T-helper 1 cell treated with Interleukin-12 subunit alpha and Interleukin-12 subunit beta and Interleukin-4 antibody, amounts not matched to agents 30 ng/mL and 1 ng/mL, for 36 hours (primary cell): ENCODE measurements around the gene AKR1C8. TPM values are rescaled to one million over a fixed set of nuclear protein-coding genes. Genes with fewer than 3 reads are reported as not detected.

Source experiments
- intact Hi-C: fragments of 100-400 bp; cut with micrococcal nuclease; formaldehyde crosslinking; loops from one replicate; pipeline ENCODE4 v1.15.1; 2024
- total RNA-seq: library from RNA; stranded (reverse); gene quantifications from 2 replicates; pipeline ENCODE4 v1.2.3, GENCODE V29; 2022

AKR1C8 gene
- total RNA-seq, 1 donor from 2014 or later = 1.4 TPM

DNA sequence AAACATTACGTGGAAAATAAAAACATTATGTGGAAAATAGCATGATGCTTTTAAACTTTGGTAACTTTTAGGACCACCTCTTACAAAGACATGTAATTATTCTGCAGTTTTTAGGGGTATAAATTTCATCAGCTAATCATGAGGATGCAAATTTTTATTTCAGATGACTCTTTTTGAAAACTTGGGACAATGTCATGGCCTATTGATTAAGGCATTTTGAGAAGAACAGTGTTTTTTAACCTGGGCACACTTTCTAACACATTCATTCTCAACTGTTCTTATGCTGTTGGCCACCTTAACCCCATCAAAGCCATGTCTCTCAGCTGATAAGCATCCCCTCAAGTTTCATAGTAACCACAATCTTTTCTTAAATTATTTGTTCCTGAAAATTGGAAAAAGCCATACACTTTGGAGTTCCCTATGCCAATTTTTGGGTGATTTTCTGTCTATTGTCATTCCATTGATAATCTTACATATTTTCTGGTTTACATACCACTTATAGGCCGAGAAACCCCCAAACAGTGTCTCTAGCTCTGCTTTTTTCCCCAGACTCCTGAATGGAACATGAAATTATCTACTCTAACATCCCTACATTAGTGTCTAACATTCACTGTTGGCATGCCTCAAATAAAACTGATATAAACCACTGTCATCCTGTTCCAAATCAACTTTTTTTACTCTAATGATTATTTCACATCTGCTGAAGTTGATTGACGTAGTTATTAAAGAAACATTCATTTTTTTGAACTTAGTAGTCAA lies 76.1 kb downstream of the AKR1C8 start:
- intact Hi-C loops = no loop called here

DNA sequence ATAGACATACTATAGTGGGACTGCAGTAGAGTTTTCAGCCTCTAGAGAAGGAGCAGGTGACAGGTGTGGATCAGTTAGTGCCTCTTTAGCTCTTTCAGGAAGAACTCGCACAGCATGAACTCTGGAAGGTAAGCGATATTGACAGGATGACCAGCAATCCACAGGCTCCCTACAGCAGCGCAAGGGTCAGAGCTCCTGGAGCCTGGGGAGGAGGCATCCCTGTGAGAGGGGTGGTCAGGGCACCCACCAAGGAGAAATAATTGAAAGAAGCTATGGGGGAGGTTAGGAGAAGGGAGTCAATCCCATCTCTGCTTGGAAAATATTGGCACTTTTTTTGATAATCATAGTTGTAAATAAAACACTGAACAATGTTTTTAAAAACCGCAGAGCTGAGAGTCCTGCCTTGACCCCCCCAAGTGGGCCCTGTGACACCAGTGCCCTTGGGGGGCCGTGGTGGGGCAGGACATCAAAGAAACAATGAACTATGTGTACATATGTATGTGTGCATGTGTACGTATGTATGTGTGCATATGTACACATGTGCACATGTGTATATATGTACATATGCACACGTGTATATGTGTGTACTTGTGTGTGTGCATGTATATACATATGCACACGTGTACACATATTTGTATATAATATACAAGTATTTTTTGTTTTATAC lies 77.0 kb downstream of the AKR1C8 start:
- intact Hi-C loops = no loop called here

DNA sequence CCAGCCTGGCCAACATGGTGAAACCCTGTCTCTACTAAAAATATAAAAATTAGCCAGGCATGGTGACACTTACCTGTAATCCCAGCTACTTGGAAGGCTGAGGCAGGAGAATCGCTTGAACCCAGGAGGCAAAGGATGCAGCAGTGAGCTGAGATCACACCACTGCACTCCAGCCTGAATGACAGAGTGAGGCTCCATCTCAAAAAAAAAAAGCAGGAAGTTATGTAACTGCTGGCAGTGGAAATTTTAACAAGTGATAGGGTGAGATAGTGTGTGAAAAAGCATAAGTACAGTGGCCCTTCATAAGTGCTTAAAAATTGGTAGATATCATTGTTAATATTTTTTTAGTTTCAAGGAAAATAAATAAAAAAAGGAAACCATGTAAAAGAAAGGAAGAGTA lies 78.4 kb downstream of the AKR1C8 start:
- intact Hi-C loops = no loop called here

DNA sequence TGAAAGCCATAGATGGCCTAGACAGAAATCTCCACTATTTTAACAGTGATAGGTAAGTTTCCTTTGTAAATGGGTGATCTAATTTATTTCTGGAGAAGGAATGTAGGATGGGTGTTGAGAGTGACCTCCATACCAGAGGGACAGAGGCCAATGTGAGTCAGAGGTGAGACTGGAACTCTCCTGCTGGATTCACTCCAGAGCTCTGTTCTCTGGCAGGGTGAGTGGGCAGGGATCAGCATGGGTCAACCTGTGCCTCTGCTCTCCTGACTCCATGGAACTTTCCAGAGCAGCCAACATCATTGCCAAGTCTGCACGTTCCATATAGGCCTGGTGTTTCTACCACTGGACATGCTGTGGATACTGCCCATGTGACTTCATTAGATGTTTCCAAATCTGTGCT lies 79.3 kb downstream of the AKR1C8 start:
- intact Hi-C loops = no loop called here

Other genes with a start within 250 kb of the AKR1C8 start
- gene AKR1C1, start 221.7 kb downstream of the AKR1C8 start, total RNA-seq = 1.3 and 1.4 TPM in 2 replicates
- gene AKR1C2, start 181.3 kb downstream of the AKR1C8 start, total RNA-seq = not detected in 2 replicates
- 2.9 and 4.9 TPM in 2 replicates for gene AKR1C3, start 90.7 kb downstream of the AKR1C8 start, total RNA-seq
- gene AKR1C4, start 11.7 kb upstream of the AKR1C8 start, total RNA-seq = not detected in 2 replicates
- not detected in 2 replicates for gene UCN3, start 179.8 kb upstream of the AKR1C8 start, total RNA-seq
- gene TUBAL3, start 219.7 kb upstream of the AKR1C8 start, total RNA-seq = not detected in 2 replicates
- gene NET1, start 227.4 kb upstream of the AKR1C8 start, total RNA-seq = 36.3 and 41.8 TPM in 2 replicates